SK-N-SH (cell line): Measurements from ENCODE around the gene CPNE8.

ENCODE experiments used
- CTCF ChIP-seq: fragments of 200-600 bp; sonication (generic); IDR thresholded peaks from 2 replicates; pipeline ENCODE4 v1.6.1; 2017; ENCODE audit warnings: antibody characterized with exemption, mild to moderate bottlenecking, moderate library complexity
- EP300 ChIP-seq, 2 experiments: IDR thresholded peaks; 2 replicates each; pipeline versions ENCODE4 v1.4.0 to v1.6.1; 2012; ENCODE audit warnings: borderline replicate concordance in 1 of 2, low read depth in 1 of 2, low read length in 1 of 2
- EZH2phosphoT487 ChIP-seq: fragments of 200-600 bp; sonication (generic); IDR thresholded peaks from 2 replicates; pipeline ENCODE4 v1.6.1; 2017; ENCODE audit warnings: low read depth, mixed run types, mild to moderate bottlenecking, antibody characterized with exemption, moderate library complexity, borderline replicate concordance
- GATA2 ChIP-seq: sonication (generic); formaldehyde crosslinking; IDR thresholded peaks from 2 replicates; pipeline ENCODE4 v1.5.0; 2020; ENCODE audit warnings: mild to moderate bottlenecking, missing genetic modification reagents
- JUND ChIP-seq: IDR thresholded peaks from 2 replicates; pipeline ENCODE4 v1.4.0; 2012
- POLR2AphosphoS5 ChIP-seq: IDR thresholded peaks from 2 replicates; pipeline ENCODE4 v1.6.1; 2012; ENCODE audit warnings: low read depth, low read length
- RAD21 ChIP-seq: IDR thresholded peaks from 2 replicates; pipeline ENCODE4 v1.6.1; 2012; ENCODE audit warnings: mild to moderate bottlenecking, low read length
- RCOR1 ChIP-seq: fragments of 150-350 bp; IDR thresholded peaks from 2 replicates; pipeline ENCODE4 v1.6.1; 2017; ENCODE audit warnings: antibody characterized with exemption, low read length
- RFX5 ChIP-seq: IDR thresholded peaks from 2 replicates; pipeline ENCODE4 v1.6.1; 2012; ENCODE audit warnings: mild to moderate bottlenecking, improper control_type of control experiment, low read length
- SMC3 ChIP-seq: IDR thresholded peaks from 2 replicates; pipeline ENCODE4 v1.6.1; 2012; ENCODE audit warnings: low read depth, low read length, improper control_type of control experiment
- TAF1 ChIP-seq: IDR thresholded peaks from 2 replicates; pipeline ENCODE4 v1.6.1; 2012; ENCODE audit warnings: low read depth, mild to moderate bottlenecking, low read length, moderate library complexity, borderline replicate concordance
- TF ChIP-seq, protein P1 (sequence below): IDR thresholded peaks from 2 replicates; pipeline ENCODE4 v1.4.0; 2012; ENCODE audit warnings: low read depth
- TF ChIP-seq, protein P2 (sequence below): IDR thresholded peaks from 2 replicates; pipeline ENCODE4 v1.6.1; 2012; ENCODE audit warnings: mild to moderate bottlenecking, low read depth, low read length, moderate library complexity
- TF ChIP-seq, protein P3 (sequence below): fragments of 150-350 bp; IDR thresholded peaks from 2 replicates; pipeline ENCODE4 v1.6.1; 2017; ENCODE audit warnings: antibody characterized with exemption, low read length, low read depth, borderline replicate concordance

DNA sequence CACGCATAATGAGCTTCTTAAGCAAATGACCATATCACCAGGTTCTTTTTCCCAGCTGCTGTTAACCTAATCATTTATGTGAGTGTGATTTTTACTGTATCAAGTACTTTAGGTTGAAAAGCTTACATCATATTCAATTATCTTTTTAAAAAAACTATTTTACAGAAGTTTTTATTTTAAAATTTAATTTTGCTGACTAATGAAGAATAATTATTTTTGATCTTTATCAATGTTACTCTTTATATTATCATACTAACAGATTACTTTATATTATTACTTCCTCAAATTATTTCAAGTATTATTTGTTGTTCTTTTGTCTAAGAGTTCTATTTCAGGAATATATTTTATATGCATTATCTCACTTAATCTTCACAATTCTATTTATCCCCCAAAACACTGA is 236.3 kb downstream of the CPNE8 start:
- TF ChIP-seq CTCF: no peak
- TF ChIP-seq, protein P1, sequence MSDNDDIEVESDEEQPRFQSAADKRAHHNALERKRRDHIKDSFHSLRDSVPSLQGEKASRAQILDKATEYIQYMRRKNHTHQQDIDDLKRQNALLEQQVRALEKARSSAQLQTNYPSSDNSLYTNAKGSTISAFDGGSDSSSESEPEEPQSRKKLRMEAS: no peak
- no peak for TF ChIP-seq TAF1
- TF ChIP-seq EZH2phosphoT487: no peak
- TF ChIP-seq, protein P2, sequence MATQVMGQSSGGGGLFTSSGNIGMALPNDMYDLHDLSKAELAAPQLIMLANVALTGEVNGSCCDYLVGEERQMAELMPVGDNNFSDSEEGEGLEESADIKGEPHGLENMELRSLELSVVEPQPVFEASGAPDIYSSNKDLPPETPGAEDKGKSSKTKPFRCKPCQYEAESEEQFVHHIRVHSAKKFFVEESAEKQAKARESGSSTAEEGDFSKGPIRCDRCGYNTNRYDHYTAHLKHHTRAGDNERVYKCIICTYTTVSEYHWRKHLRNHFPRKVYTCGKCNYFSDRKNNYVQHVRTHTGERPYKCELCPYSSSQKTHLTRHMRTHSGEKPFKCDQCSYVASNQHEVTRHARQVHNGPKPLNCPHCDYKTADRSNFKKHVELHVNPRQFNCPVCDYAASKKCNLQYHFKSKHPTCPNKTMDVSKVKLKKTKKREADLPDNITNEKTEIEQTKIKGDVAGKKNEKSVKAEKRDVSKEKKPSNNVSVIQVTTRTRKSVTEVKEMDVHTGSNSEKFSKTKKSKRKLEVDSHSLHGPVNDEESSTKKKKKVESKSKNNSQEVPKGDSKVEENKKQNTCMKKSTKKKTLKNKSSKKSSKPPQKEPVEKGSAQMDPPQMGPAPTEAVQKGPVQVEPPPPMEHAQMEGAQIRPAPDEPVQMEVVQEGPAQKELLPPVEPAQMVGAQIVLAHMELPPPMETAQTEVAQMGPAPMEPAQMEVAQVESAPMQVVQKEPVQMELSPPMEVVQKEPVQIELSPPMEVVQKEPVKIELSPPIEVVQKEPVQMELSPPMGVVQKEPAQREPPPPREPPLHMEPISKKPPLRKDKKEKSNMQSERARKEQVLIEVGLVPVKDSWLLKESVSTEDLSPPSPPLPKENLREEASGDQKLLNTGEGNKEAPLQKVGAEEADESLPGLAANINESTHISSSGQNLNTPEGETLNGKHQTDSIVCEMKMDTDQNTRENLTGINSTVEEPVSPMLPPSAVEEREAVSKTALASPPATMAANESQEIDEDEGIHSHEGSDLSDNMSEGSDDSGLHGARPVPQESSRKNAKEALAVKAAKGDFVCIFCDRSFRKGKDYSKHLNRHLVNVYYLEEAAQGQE: no peak
- TF ChIP-seq POLR2AphosphoS5: no peak
- TF ChIP-seq RCOR1: no peak
- no peak for TF ChIP-seq GATA2 (CRISPR knock-in tag)
- no peak for TF ChIP-seq SMC3
- no peak for TF ChIP-seq EP300 (IDR thresholded peaks at IDR 0.05; ENCODE audit: borderline replicate concordance in 1 of 2, low read depth in 1 of 2, low read length in 1 of 2)
- TF ChIP-seq RAD21: no peak
- TF ChIP-seq, protein P3, sequence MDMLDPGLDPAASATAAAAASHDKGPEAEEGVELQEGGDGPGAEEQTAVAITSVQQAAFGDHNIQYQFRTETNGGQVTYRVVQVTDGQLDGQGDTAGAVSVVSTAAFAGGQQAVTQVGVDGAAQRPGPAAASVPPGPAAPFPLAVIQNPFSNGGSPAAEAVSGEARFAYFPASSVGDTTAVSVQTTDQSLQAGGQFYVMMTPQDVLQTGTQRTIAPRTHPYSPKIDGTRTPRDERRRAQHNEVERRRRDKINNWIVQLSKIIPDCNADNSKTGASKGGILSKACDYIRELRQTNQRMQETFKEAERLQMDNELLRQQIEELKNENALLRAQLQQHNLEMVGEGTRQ: no peak
- no peak for TF ChIP-seq JUND
- no peak for TF ChIP-seq RFX5
